Prostate gland (tissue), 1 donor: Measurements from ENCODE around the gene SLC6A7.

Source experiments
- POLR2A ChIP-seq: fragments of 450-650 bp; IDR thresholded peaks from one replicate; pipeline ENCODE4 v1.6.1; 2016; ENCODE audit warnings: antibody characterized with exemption, mild to moderate bottlenecking
- POLR2AphosphoS5 ChIP-seq: sonication (generic); formaldehyde crosslinking; IDR thresholded peaks from one replicate; pipeline ENCODE4 v1.6.1; 2017; ENCODE audit warnings: antibody characterized with exemption

DNA sequence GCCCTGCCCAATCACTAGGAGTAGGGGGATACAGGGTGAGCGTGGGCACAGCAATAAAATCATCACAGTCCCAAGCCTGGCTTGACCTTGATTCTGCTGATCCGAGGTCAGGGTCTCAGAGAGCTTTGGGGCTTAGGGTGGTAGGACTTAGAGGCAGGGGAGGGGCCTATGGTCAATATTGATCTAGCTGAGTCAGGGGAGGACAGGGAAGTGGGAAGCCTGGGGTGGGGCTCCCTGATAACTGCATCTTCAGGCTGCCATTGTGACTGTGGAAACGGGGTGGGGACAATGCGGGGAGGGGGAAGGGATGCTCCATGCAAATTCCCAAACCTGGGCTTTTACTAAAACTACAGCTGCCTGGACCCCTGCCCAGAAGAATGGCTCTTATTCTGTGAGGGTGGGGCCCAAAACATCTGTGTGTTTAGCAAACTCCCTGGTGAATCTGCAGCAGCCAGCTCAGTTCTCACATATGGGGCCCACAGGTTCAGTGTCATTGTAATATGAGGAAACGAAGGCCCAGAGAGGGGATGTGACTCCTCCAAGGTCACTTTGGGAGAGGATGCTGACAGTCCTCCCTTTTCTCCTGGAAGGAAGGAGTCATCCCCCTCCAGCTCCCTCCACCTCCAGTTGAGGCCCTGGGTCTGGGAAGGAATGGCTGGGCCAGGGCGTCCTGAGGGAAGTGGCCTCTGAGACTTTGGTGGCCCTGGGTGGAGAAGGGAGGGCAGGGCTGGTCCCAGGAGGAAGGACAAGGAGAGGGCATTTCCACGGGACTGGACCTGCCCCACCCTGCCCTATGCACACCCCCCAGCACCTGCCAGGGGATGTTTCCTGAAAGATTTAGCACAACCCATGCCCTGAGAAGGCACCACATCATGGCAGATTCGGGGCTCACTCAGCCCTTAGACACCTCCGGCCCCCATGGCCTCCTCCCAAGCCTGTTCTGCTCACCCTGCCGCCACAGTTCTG lies 26.4 kb downstream of the SLC6A7 start:
- TF ChIP-seq POLR2AphosphoS5, result no peak
- no peak for TF ChIP-seq POLR2A
